ENCODE results near the gene PRUNE2. TPM values are rescaled to one million over a fixed set of nuclear protein-coding genes. Genes with fewer than 3 reads are reported as not detected.

PRUNE2 gene
- total and polyA plus RNA-seq, 2 of the 13 experiments (the other 11 are each of a cell fraction or from before 2014, with no cell fraction given), result 0.02 TPM; not detected in 1

GRCh38 chr9:76799473-76799872 is 106.4 kb downstream of the PRUNE2 start (continued):
- TF ChIP-seq CERS6 (CRISPR knock-in tag; IDR thresholded peaks at IDR 0.05) (no peak), GATA4 (IDR thresholded peaks at IDR 0.05; ENCODE audit: borderline replicate concordance, low read depth) (no peak), ZNF296 (CRISPR knock-in tag; conservative IDR thresholded peaks at IDR 0.05) (no peak), ZNF124 (CRISPR knock-in tag; IDR thresholded peaks at IDR 0.05) (no peak), ISL2 (CRISPR knock-in tag; IDR thresholded peaks at IDR 0.05) (no peak), ZNF580 (CRISPR knock-in tag; IDR thresholded peaks at IDR 0.05; ENCODE audit: borderline replicate concordance, low read depth) (no peak), ATRX (CRISPR knock-in tag; IDR thresholded peaks at IDR 0.05; ENCODE audit: borderline replicate concordance) (no peak), GTF2F1 (IDR thresholded peaks at IDR 0.05; ENCODE audit: low read length) (no peak), ATM (IDR thresholded peaks at IDR 0.05; ENCODE audit: borderline replicate concordance) (no peak), SRF (IDR thresholded peaks at IDR 0.05; ENCODE audit: low read depth, low read length) (no peak), ZBTB7B (CRISPR knock-in tag; IDR thresholded peaks at IDR 0.05) (no peak), AKAP8 (CRISPR knock-in tag; IDR thresholded peaks at IDR 0.05) (no peak)
- TF ChIP-seq, protein P1, sequence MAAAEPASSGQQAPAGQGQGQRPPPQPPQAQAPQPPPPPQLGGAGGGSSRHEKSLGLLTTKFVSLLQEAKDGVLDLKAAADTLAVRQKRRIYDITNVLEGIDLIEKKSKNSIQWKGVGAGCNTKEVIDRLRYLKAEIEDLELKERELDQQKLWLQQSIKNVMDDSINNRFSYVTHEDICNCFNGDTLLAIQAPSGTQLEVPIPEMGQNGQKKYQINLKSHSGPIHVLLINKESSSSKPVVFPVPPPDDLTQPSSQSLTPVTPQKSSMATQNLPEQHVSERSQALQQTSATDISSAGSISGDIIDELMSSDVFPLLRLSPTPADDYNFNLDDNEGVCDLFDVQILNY (CRISPR knock-in tag; conservative IDR thresholded peaks at IDR 0.05), result no peak

GRCh38 chr9:76798527-76798926 is 107.4 kb downstream of the PRUNE2 start:
- H3K9ac ChIP-seq (ENCODE audit: insufficient read depth, low read depth, low read length), result no peak overlapping the region
- H4K20me1 ChIP-seq (ENCODE audit: insufficient read depth, low read length), result no peaks in the 10 kb centered on the region
- H3K9me3 ChIP-seq (ENCODE audit: low read length), result no peaks in the 10 kb centered on the region
- no peak overlapping the region for H3K4me2 ChIP-seq (ENCODE audit: low read depth, low read length)
- in situ Hi-C loops (cut with HindIII; ENCODE audit: extremely low pct_ligation_motif_present, low pct_unique_long_range_greater_than_20kb), result no loop called here
- no peak overlapping the region for H3K27ac ChIP-seq (ENCODE audit: extremely low read length, insufficient read depth, low read length)
- POLR2A ChIA-PET, result no interaction called here
- DNase-seq (ENCODE audit: low spot score) (no peak), ATAC-seq (no peak), FAIRE-seq (no peak)
- H3K4me1 ChIP-seq (ENCODE audit: insufficient read depth, low read length), result no peaks in the 10 kb centered on the region
- BruUV-seq (replicated peaks), result no TSS peak
- WGBS (ENCODE audit: low lambda C conversion rate), result 4% methylated on average over 2 of the region's 2 CpGs
- H3K36me3 ChIP-seq (replicated peaks in 1 of 2; ENCODE audit: control insufficient read depth in 1 of 2, insufficient read depth in 2 of 2, low read length in 2 of 2), result no peaks in the 10 kb centered on the region
- peaks cover 0 to 17% of the 10 kb centered on the region in 2 experiments; a peak in 3 of 5 replicates for H3K27me3 ChIP-seq (ENCODE audit: control insufficient read depth in 1 of 2, insufficient read depth in 2 of 2, low read length in 2 of 2)
- CTCF ChIA-PET (ENCODE audit: low intra/inter-chr PET ratio, low total read pairs), result no interaction called here
- intact Hi-C loops (cut with micrococcal nuclease; ENCODE audit: unreplicated experiment), result no loop called here
- no peak overlapping the region for H2AFZ ChIP-seq (ENCODE audit: low read length)
- H3K4me3 ChIP-seq (replicated peaks in 1 of 3; ENCODE audit: insufficient read depth in 1 of 3, low read depth in 2 of 3, low read length in 3 of 3), result no peak overlapping the region
- H3K79me2 ChIP-seq (ENCODE audit: insufficient read depth, low read length), result no peaks in the 10 kb centered on the region
- TF ChIP-seq ZNF17 (CRISPR knock-in tag; IDR thresholded peaks at IDR 0.05) (no peak), ZMYM2 (CRISPR knock-in tag; IDR thresholded peaks at IDR 0.05) (no peak), ZNF781 (CRISPR knock-in tag; IDR thresholded peaks at IDR 0.05; ENCODE audit: borderline replicate concordance, not compliant biosample characterization) (no peak), ZGPAT (CRISPR knock-in tag; IDR thresholded peaks at IDR 0.05) (no peak), ASH2L (IDR thresholded peaks at IDR 0.05; ENCODE audit: insufficient read length, low read depth, low read length) (no peak), EZH2 (conservative IDR thresholded peaks at IDR 0.05; ENCODE audit: low read depth, low read length) (no peak), NFRKB (IDR thresholded peaks at IDR 0.05) (no peak)
- TF ChIP-seq, protein P2, sequence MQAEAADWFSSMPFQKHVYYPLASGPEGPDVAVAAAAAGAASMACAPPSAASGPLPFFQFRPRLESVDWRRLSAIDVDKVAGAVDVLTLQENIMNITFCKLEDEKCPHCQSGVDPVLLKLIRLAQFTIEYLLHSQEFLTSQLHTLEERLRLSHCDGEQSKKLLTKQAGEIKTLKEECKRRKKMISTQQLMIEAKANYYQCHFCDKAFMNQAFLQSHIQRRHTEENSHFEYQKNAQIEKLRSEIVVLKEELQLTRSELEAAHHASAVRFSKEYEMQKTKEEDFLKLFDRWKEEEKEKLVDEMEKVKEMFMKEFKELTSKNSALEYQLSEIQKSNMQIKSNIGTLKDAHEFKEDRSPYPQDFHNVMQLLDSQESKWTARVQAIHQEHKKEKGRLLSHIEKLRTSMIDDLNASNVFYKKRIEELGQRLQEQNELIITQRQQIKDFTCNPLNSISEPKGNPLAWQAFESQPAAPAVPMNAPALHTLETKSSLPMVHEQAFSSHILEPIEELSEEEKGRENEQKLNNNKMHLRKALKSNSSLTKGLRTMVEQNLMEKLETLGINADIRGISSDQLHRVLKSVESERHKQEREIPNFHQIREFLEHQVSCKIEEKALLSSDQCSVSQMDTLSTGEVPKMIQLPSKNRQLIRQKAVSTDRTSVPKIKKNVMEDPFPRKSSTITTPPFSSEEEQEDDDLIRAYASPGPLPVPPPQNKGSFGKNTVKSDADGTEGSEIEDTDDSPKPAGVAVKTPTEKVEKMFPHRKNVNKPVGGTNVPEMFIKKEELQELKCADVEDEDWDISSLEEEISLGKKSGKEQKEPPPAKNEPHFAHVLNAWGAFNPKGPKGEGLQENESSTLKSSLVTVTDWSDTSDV (CRISPR knock-in tag; IDR thresholded peaks at IDR 0.05), result no peak

Data from HepG2 (cell line).